ENCODE measurements around the gene SPPL2B.
"Not testable (repeated sequence)": the region's sequence is repeated elsewhere in the genome, so short reads cannot be mapped to it uniquely, and the experiment has no call there.

SPPL2B gene

GRCh38 chr19:2382530-2383222 is 54.2 kb downstream of the SPPL2B start:
- no peak for DNase-seq

DNA sequence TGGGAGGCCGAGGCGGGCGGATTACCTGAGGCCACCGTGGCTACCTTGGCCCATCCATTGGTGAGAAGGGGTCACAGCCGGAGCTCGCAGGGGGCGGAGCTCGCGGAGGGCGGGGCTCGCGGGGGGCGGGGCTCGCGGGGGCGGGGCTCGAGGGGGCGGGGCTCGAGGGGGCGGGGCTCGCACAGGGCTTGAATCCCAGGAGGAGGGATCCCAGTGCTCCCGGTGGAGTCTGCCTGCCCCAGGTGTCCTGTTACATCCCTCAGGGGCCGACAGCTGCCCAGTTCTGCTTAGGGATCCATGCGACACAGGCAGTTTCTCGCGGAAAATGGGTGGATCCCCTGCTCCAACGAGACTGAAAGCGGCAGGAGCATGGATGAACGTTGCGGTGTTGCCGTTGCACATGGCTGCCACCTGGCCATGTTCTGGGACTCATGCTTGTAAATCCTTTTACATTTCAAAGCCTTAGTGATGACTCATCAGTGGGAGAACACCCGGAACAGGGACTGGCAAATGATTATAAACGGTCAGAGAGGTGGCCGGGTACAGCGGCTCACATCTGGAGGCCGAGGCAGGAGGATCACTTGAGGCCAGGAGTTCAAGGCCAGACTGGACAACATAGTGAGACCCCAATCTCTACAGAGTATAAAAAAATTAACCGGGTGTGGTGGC is 56.7 kb downstream of the SPPL2B start:
- DNase-seq, result no peak

DNA sequence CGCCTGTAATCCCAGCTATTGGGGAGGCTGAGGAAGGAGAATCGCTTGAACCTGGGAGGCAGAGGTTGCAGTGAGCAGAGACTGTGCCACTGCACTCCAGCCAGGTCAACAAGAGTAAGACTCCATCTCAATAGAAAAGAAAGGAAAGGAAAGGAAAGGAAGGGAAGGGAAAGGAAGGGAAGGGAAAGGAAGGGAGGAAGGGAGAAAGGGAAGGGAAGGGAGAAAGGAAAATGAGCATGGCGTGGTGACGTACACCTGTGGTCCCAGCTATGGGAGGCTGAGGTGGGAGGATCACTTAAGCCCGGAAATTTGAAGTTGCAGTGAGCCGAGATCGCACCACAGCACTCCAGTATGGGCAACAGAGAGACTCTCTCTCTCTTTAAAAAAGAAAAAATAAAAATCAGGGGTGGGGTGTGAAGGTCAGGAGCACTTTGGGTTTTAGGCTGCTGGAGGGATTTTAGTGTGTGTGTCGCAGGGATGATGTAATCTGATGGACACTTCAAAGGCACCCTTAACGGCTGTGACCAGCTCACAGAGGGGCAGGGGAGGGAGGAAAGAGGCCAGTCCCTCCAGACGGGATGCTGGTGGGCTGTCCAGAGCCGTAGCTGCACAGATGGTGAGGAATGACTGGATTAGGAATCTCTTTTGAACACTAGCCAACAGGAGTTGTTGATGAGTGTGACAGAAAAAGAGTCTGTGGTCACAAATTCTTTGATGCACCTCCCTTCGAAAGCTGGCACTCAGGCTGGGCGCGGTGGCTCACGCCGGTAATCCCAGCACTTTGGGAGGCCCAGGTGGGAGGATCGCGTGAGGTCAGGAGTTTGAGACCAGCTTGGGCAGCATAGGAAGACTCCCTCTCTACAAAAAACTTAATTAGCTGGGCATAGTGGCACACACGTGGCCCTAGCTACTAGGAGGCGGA is 59.1 kb downstream of the SPPL2B start:
- no peak for DNase-seq

- no peak for DNase-seq
These were observed 61.1 kb downstream of the SPPL2B start for GRCh38 chr19:2389594-2389993.

DNA sequence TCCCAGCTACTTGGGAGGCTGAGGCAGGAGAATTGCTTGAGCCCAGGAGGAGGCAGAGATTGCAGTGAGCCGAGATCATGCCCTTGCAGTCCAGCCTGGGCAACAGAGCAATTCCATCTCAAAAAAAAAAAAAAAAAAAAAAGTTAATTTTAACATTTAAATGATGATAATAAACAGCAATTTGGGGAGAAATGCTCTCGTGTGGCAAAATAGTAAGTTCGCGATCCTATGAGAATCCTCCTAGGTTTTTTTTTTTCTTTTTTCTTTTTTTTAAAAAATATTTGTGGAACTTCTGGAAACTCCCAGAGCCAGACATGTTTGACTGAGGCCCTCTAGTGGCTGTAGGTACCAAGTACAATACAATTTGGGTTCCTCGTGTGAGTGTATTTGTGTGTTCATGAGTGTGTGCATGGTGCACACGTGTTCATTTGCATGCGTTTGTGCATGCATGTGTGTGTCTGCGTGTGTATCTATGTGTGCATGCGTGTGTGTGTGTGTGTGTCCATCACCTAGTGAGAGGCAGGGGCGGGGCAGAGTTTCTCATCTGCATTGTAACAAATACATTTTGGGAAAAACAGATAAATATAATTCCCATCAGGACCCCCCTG is 62.7 kb downstream of the SPPL2B start:
- DNase-seq, result peak; percentile 12

- no peak for DNase-seq
These were observed 63.9 kb downstream of the SPPL2B start for GRCh38 chr19:2392366-2392765.

GRCh38 chr19:2392899-2393298 is 64.4 kb downstream of the SPPL2B start:
- DNase-seq, result not testable (repeated sequence)

GRCh38 chr19:2394054-2394441 is 65.6 kb downstream of the SPPL2B start:
- no peak for DNase-seq

DNA sequence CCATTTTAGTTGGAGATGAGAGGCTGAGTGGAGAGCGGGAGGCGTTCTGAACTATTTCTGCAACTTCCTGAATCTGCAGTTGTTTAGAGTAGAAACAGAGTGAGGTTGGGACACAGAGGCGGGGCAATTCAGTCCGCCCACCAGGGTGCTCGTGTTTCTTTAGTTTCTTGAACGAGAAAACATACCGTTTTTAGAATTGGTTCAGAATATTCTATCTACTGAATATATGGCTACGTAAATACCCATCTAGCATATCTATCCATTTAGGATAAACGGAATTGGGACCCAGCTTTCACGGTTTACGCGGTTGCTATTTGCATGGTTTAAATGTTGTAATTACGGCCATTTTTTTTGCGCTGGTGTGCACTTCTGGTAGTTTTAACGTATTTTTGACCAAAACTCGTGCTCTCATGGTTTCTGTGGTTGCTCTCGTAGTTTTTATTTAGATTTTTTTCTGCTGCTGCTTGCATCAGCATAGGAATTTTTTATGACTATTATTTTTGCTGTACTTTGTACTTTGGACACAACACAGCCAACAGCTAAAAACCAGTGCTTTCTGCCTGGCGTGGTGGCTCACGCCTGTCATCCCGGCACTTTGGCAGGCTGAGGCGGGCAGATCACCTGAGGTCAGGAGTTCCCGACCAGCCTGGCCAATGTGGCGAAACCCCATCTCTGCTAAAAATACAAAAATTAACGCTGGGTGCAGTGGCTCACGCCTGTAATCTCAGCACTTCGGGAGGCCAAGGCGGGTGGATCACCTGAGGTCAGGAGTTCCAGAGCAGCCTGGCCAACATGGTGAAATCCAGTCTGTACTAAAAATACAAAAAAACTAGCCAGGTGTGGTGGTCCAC is 66.2 kb downstream of the SPPL2B start:
- DNase-seq, result no peak

- DNase-seq, result not testable (repeated sequence)
These were observed 66.9 kb downstream of the SPPL2B start for GRCh38 chr19:2395293-2395829.

- DNase-seq, result not testable (repeated sequence)
These were observed 68.7 kb downstream of the SPPL2B start for GRCh38 chr19:2397173-2397572.

DNA sequence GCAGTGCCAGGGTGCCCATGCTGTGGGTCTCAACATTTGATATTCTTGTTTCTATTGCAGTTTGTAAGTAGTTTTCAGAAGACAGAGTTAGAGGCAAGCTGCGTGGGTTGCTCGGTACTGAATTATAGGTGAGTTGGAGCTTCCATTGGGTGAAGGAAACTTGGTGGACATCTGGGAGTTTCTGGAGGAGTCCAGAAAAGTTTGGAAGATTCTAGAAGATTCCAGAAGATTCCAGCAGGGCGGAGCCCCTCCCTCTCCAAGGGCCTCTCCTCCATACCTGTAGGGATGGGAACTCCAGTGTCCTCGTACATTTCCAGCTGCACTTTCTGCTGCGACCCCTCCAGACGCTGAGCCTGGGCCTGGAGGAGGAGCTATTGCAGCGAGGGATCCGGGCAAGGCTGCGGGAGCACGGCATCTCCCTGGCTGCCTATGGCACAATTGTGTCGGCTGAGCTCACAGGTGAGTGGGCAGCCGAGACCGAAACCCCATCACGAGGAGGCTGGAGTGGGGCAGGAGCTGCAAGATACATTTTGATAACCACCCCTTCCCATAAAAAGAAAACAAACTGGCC is 70.3 kb downstream of the SPPL2B start:
- no peak for DNase-seq

DNA sequence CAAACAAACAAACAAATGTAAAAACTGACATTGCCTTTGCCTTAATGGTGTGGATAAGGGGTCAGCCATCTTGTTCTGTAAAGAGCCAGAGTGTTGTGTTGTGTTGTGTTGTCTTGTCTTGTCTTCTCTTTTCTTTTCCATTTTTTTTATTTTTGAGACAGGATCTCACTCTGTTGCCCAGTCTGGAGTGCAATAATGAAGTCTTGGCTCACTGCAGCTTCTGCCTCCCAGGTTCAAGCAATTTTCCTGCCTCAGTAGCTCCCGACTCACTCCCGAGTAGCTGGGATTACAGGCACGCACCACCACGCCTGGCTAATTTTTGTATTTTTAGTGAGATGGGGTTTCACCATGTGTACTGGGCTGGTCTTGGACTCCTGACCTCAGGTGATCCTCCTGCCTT is 71.1 kb downstream of the SPPL2B start:
- DNase-seq, result no peak

Data from activated effector memory CD4-positive, alpha-beta T cell treated with Interleukin-2 at 50 U/mL for 16 hours (primary cell).